ENCODE results near the gene INO80C.

The INO80C gene

GRCh38 chr18:35438480-35439234 is 59.1 kb downstream of the INO80C start:
- no peaks in the 10 kb centered on the region for H3K4me1 Mint-ChIP-seq (ENCODE audit: low read depth in 2 of 2)
- H3K27me3 Mint-ChIP-seq: peaks cover 25 to 41% of the 10 kb centered on the region in 2 donors
- DNase-seq (no peak), ATAC-seq (replicated peaks) (no peak)
- H3K27ac Mint-ChIP-seq: no peak overlapping the region
- peaks cover 2 to 13% of the 10 kb centered on the region in 2 donors for H3K9me3 Mint-ChIP-seq
- no peak overlapping the region for H3K4me3 Mint-ChIP-seq
- no peaks in the 10 kb centered on the region for H3K36me3 Mint-ChIP-seq (ENCODE audit: insufficient read depth)

- no peaks in the 10 kb centered on the region for H3K36me3 Mint-ChIP-seq (ENCODE audit: insufficient read depth)
Measured at GRCh38 chr18:35437836-35438235, 59.9 kb downstream of the INO80C start.

GRCh38 chr18:35436076-35436649 is 61.6 kb downstream of the INO80C start:
- Mint-ChIP-seq H3K4me3 (no peak overlapping the region), H3K36me3 (ENCODE audit: insufficient read depth) (no peaks in the 10 kb centered on the region), H3K27ac (no peak overlapping the region), H3K9me3 (peaks cover 2 to 13% of the 10 kb centered on the region in 2 donors), H3K4me1 (ENCODE audit: low read depth in 2 of 2) (no peaks in the 10 kb centered on the region), H3K27me3 (peaks cover 14 to 28% of the 10 kb centered on the region in 2 donors)
- DNase-seq: no peak
- ATAC-seq (replicated peaks): no peak

More at GRCh38 chr18:35437836-35438235, 59.9 kb downstream of the INO80C start:
- no peaks in the 10 kb centered on the region for H3K4me1 Mint-ChIP-seq (ENCODE audit: low read depth in 2 of 2)
- peaks cover 25 to 37% of the 10 kb centered on the region in 2 donors for H3K27me3 Mint-ChIP-seq
- no peak overlapping the region for H3K27ac Mint-ChIP-seq
- no peak overlapping the region for H3K4me3 Mint-ChIP-seq
- H3K9me3 Mint-ChIP-seq: peaks cover 2 to 13% of the 10 kb centered on the region in 2 donors
- no peak for ATAC-seq (replicated peaks)
- no peak for DNase-seq

GRCh38 chr18:35435401-35435800 is 62.4 kb downstream of the INO80C start:
- Mint-ChIP-seq H3K27ac (no peak overlapping the region), H3K36me3 (ENCODE audit: insufficient read depth) (no peaks in the 10 kb centered on the region), H3K4me3 (no peak overlapping the region), H3K27me3 (peaks cover 7 to 22% of the 10 kb centered on the region in 2 donors), H3K9me3 (peaks cover 2 to 13% of the 10 kb centered on the region in 2 donors), H3K4me1 (ENCODE audit: low read depth in 2 of 2) (no peaks in the 10 kb centered on the region)
- DNase-seq: no peak
- no peak for ATAC-seq (replicated peaks)

GRCh38 chr18:35432565-35433001 is 65.2 kb downstream of the INO80C start:
- H3K27ac Mint-ChIP-seq: no peak overlapping the region
- H3K4me3 Mint-ChIP-seq: no peak overlapping the region
- no peak for ATAC-seq (replicated peaks)
- H3K27me3 Mint-ChIP-seq: peaks cover 0 to 6% of the 10 kb centered on the region in 2 donors
- H3K36me3 Mint-ChIP-seq (ENCODE audit: insufficient read depth): no peaks in the 10 kb centered on the region
- no peak for DNase-seq
- peaks cover 2 to 13% of the 10 kb centered on the region in 2 donors for H3K9me3 Mint-ChIP-seq
- H3K4me1 Mint-ChIP-seq (ENCODE audit: low read depth in 2 of 2): no peaks in the 10 kb centered on the region

- ATAC-seq (replicated peaks) (no peak), DNase-seq (no peak)
- H3K27me3 Mint-ChIP-seq: peaks cover 0 to 6% of the 10 kb centered on the region in 2 donors
- H3K36me3 Mint-ChIP-seq (ENCODE audit: insufficient read depth): no peaks in the 10 kb centered on the region
- H3K4me3 Mint-ChIP-seq: no peak overlapping the region
- H3K27ac Mint-ChIP-seq: no peak overlapping the region
- peaks cover 2 to 13% of the 10 kb centered on the region in 2 donors for H3K9me3 Mint-ChIP-seq
- H3K4me1 Mint-ChIP-seq (ENCODE audit: low read depth in 2 of 2): no peaks in the 10 kb centered on the region
Measured at GRCh38 chr18:35431374-35431741, 66.4 kb downstream of the INO80C start.

- peaks cover 2 to 10% of the 10 kb centered on the region in 2 donors for H3K9me3 Mint-ChIP-seq
Measured at GRCh38 chr18:35430721-35431373, 66.9 kb downstream of the INO80C start.

GRCh38 chr18:35426786-35427185 is 71.0 kb downstream of the INO80C start:
- H3K27ac Mint-ChIP-seq: no peak overlapping the region
- H3K4me3 Mint-ChIP-seq: no peak overlapping the region
- H3K4me1 Mint-ChIP-seq (ENCODE audit: low read depth in 2 of 2): no peaks in the 10 kb centered on the region
- ATAC-seq (replicated peaks) (no peak), DNase-seq (no peak)
- peaks cover 7 to 14% of the 10 kb centered on the region in 2 donors for H3K27me3 Mint-ChIP-seq
- no peaks in the 10 kb centered on the region for H3K9me3 Mint-ChIP-seq
- H3K36me3 Mint-ChIP-seq (ENCODE audit: insufficient read depth): no peaks in the 10 kb centered on the region

More at GRCh38 chr18:35430721-35431373, 66.9 kb downstream of the INO80C start:
- Mint-ChIP-seq H3K27ac (no peak overlapping the region), H3K4me3 (no peak overlapping the region), H3K4me1 (ENCODE audit: low read depth in 2 of 2) (no peaks in the 10 kb centered on the region), H3K36me3 (ENCODE audit: insufficient read depth) (no peaks in the 10 kb centered on the region), H3K27me3 (peaks cover 0 to 4% of the 10 kb centered on the region in 2 donors)
- DNase-seq: no peak
- no peak for ATAC-seq (replicated peaks)

GRCh38 chr18:35424356-35424755 is 73.4 kb downstream of the INO80C start:
- Mint-ChIP-seq H3K36me3 (ENCODE audit: insufficient read depth) (no peaks in the 10 kb centered on the region), H3K4me1 (ENCODE audit: low read depth in 2 of 2) (no peaks in the 10 kb centered on the region), H3K27ac (no peak overlapping the region), H3K4me3 (no peak overlapping the region), H3K9me3 (no peaks in the 10 kb centered on the region), H3K27me3 (peaks cover 7 to 15% of the 10 kb centered on the region in 2 donors)
- ATAC-seq (replicated peaks) (no peak), DNase-seq (no peak)

GRCh38 chr18:35422237-35422636 is 75.5 kb downstream of the INO80C start:
- ATAC-seq (replicated peaks): no peak
- DNase-seq: no peak
- Mint-ChIP-seq H3K27ac (no peak overlapping the region), H3K4me1 (ENCODE audit: low read depth in 2 of 2) (no peaks in the 10 kb centered on the region), H3K4me3 (no peak overlapping the region), H3K36me3 (ENCODE audit: insufficient read depth) (no peaks in the 10 kb centered on the region), H3K27me3 (peaks cover 7 to 15% of the 10 kb centered on the region in 2 donors), H3K9me3 (no peaks in the 10 kb centered on the region)

GRCh38 chr18:35418610-35419009 is 79.2 kb downstream of the INO80C start:
- Mint-ChIP-seq H3K9me3 (no peaks in the 10 kb centered on the region), H3K36me3 (ENCODE audit: insufficient read depth) (no peaks in the 10 kb centered on the region), H3K4me3 (no peak overlapping the region), H3K4me1 (ENCODE audit: low read depth in 2 of 2) (peaks cover 4 to 8% of the 10 kb centered on the region in 2 donors), H3K27me3 (peaks cover 0 to 8% of the 10 kb centered on the region in 2 donors), H3K27ac (no peak overlapping the region)
- no peak for ATAC-seq (replicated peaks)
- DNase-seq: no peak

Measured in effector memory CD8-positive, alpha-beta T cell (primary cell).